Vagina (tissue), 2 donors: Measurements from ENCODE around the gene AGBL4. TPM values are rescaled to one million over a fixed set of nuclear protein-coding genes. Genes with fewer than 3 reads are reported as not detected.

Experiments used
- DNase-seq, 2 donors: peaks; one replicate each; pipeline ENCODE4 v3.0.0-alpha.2; 2017; ENCODE audit errors: extremely low spot score in 2 of 2
- H3K27ac ChIP-seq: fragments of 200-600 bp; sonication (generic); one replicate; pipeline ENCODE4 v1.5.1; 2019
- H3K27me3 ChIP-seq: fragments of 200-600 bp; sonication (generic); one replicate; pipeline ENCODE4 v1.5.1; 2019
- H3K36me3 ChIP-seq, 2 donors: fragments of 200-600 bp; sonication (generic); one replicate each; pipeline ENCODE4 v1.5.1; 2017 to 2019
- H3K4me1 ChIP-seq: fragments of 200-600 bp; sonication (generic); one replicate; pipeline ENCODE4 v1.5.1; 2019
- H3K4me3 ChIP-seq, 2 donors: fragments of 200-600 bp; sonication (generic); 1 replicate in 1 of 2; 2 replicates in 1 of 2; pipeline ENCODE4 v1.5.1; 2016 to 2019
- H3K9me3 ChIP-seq: fragments of 200-600 bp; sonication (generic); one replicate; pipeline ENCODE4 v1.5.1; 2019
- POLR2A ChIP-seq, 2 donors: fragments of 450-650 bp; IDR thresholded peaks; one replicate each; pipeline ENCODE4 v1.6.1; 2017; ENCODE audit warnings: antibody characterized with exemption in 2 of 2, mild to moderate bottlenecking in 2 of 2, moderate library complexity in 2 of 2
- POLR2AphosphoS5 ChIP-seq, 2 donors: sonication (generic); formaldehyde crosslinking; IDR thresholded peaks; one replicate each; pipeline ENCODE4 v1.9.0; 2017; ENCODE audit warnings: antibody characterized with exemption in 2 of 2, mild to moderate bottlenecking in 2 of 2, low read depth in 1 of 2; ENCODE audit not compliant: insufficient read depth in 1 of 2
- intact Hi-C: fragments of 100-400 bp; cut with DNase I; formaldehyde crosslinking; loops from one replicate; pipeline ENCODE4 v1.15.1; 2023
- total RNA-seq: library from RNA; depleted of rRNA; stranded (reverse); fragments of >200 nt; gene quantifications from one replicate; pipeline ENCODE4 v1.2.3, GENCODE V29; 2016
- TF ChIP-seq, protein P1 (sequence below), 3 experiments: fragments of 450-650 bp in 2 of 3; fragments of 200-600 bp in 1 of 3; sonication (generic) in 1 of 3; IDR thresholded peaks; one replicate each; pipeline ENCODE4 v1.5.1; 2017 to 2019; ENCODE audit warnings: antibody characterized with exemption in 3 of 3, mild to moderate bottlenecking in 2 of 3, moderate library complexity in 2 of 3

Gene AGBL4
- total RNA-seq, 1 donor from 2014 or later = not detected

GRCh38 chr1:49197081-49197480, 826.7 kb downstream of the AGBL4 start:
- intact Hi-C loops = no loop called here
- Histone ChIP-seq H3K9me3 (no peaks in the 10 kb centered on the region), H3K36me3 (no peaks in the 10 kb centered on the region), H3K4me1 (no peaks in the 10 kb centered on the region), H3K4me3 (no peak overlapping the region), H3K27ac (no peak overlapping the region), H3K27me3 (no peaks in the 10 kb centered on the region)
- TF ChIP-seq POLR2A (IDR thresholded peaks at IDR 0.05) (no peak), POLR2AphosphoS5 (IDR thresholded peaks at IDR 0.05; ENCODE audit: insufficient read depth in 1 of 2, low read depth in 1 of 2) (no peak)
- TF ChIP-seq, protein P1, sequence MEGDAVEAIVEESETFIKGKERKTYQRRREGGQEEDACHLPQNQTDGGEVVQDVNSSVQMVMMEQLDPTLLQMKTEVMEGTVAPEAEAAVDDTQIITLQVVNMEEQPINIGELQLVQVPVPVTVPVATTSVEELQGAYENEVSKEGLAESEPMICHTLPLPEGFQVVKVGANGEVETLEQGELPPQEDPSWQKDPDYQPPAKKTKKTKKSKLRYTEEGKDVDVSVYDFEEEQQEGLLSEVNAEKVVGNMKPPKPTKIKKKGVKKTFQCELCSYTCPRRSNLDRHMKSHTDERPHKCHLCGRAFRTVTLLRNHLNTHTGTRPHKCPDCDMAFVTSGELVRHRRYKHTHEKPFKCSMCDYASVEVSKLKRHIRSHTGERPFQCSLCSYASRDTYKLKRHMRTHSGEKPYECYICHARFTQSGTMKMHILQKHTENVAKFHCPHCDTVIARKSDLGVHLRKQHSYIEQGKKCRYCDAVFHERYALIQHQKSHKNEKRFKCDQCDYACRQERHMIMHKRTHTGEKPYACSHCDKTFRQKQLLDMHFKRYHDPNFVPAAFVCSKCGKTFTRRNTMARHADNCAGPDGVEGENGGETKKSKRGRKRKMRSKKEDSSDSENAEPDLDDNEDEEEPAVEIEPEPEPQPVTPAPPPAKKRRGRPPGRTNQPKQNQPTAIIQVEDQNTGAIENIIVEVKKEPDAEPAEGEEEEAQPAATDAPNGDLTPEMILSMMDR (IDR thresholded peaks at IDR 0.05) = no peak
- DNase-seq = no peak

DNA sequence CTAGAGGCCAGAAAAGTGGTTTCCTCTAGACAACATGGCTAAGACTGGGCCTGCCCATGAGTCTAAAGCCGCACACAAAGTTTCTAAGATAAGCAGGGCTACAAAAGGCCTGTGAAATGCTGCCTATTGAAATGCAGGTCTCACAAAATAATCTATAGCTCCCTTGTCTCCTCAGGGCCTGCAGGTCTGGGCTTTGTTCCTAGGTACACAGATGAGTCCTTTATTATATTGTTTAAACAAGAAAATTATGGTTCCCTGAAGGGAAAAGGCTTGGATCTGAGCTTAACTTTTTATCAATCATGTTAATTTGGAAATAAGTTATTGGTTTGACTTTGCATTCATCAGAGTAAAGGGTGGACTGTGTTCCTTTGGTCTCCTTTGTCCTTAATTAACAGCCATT, 833.6 kb downstream of the AGBL4 start:
- Histone ChIP-seq H3K27me3 (no peaks in the 10 kb centered on the region), H3K9me3 (no peaks in the 10 kb centered on the region), H3K4me1 (no peaks in the 10 kb centered on the region), H3K27ac (no peak overlapping the region), H3K36me3 (no peaks in the 10 kb centered on the region), H3K4me3 (no peak overlapping the region)
- TF ChIP-seq POLR2AphosphoS5 (IDR thresholded peaks at IDR 0.05; ENCODE audit: insufficient read depth in 1 of 2, low read depth in 1 of 2) (no peak), POLR2A (IDR thresholded peaks at IDR 0.05) (no peak)
- TF ChIP-seq, protein P1 (IDR thresholded peaks at IDR 0.05) = no peak
- intact Hi-C loops = no loop called here
- DNase-seq = no peak

GRCh38 chr1:49187056-49187455, 836.7 kb downstream of the AGBL4 start:
- DNase-seq = no peak
- no peak for TF ChIP-seq POLR2A (IDR thresholded peaks at IDR 0.05)
- no peak for TF ChIP-seq POLR2AphosphoS5 (IDR thresholded peaks at IDR 0.05; ENCODE audit: insufficient read depth in 1 of 2, low read depth in 1 of 2)
- TF ChIP-seq, protein P1 (IDR thresholded peaks at IDR 0.05) = no peak
- Histone ChIP-seq H3K4me3 (no peak overlapping the region), H3K4me1 (no peaks in the 10 kb centered on the region), H3K27me3 (no peaks in the 10 kb centered on the region), H3K27ac (no peak overlapping the region), H3K36me3 (no peaks in the 10 kb centered on the region), H3K9me3 (no peaks in the 10 kb centered on the region)
- intact Hi-C loops = no loop called here

- no peak for DNase-seq
- TF ChIP-seq POLR2A (IDR thresholded peaks at IDR 0.05) = no peak
- intact Hi-C loops = no loop called here
Measured at GRCh38 chr1:49185450-49185980, 838.2 kb downstream of the AGBL4 start.

DNA sequence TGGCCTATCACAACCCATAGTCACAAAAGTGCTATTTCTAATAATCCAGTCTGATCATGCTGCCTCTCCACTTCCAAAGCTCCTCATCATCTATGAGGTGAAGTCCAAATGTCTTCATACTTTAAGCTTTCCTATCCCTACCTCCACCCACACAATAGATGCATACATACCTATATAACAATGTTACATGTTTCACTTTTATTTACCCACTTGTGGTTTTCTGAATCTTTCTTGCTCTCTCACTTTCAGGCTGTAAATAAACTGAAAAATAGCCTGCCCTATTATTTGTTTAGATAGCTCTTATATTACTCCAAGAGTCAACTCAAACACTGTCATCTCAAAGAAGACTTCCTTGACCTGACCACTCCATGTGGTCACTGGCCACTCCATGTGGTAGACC, 840.3 kb downstream of the AGBL4 start:
- intact Hi-C loops = no loop called here
- no peak for TF ChIP-seq POLR2A (IDR thresholded peaks at IDR 0.05)
- TF ChIP-seq POLR2AphosphoS5 (IDR thresholded peaks at IDR 0.05; ENCODE audit: insufficient read depth in 1 of 2, low read depth in 1 of 2) = no peak
- TF ChIP-seq, protein P1 (IDR thresholded peaks at IDR 0.05) = no peak
- H3K4me3 ChIP-seq = no peak overlapping the region

More at GRCh38 chr1:49185450-49185980, 838.2 kb downstream of the AGBL4 start:
- Histone ChIP-seq H3K27ac (no peak overlapping the region), H3K4me3 (no peak overlapping the region), H3K27me3 (no peaks in the 10 kb centered on the region), H3K9me3 (no peaks in the 10 kb centered on the region), H3K36me3 (no peaks in the 10 kb centered on the region), H3K4me1 (no peaks in the 10 kb centered on the region)

More for the DNA sequence above, 840.3 kb downstream of the AGBL4 start:
- H3K27me3 ChIP-seq = no peaks in the 10 kb centered on the region
- H3K9me3 ChIP-seq = no peaks in the 10 kb centered on the region
- no peak overlapping the region for H3K27ac ChIP-seq
- H3K4me1 ChIP-seq = no peaks in the 10 kb centered on the region
- H3K36me3 ChIP-seq = no peaks in the 10 kb centered on the region
- no peak for DNase-seq
